Gastroesophageal sphincter (tissue), 4 donors: ENCODE data around the gene NFATC3. TPM values are rescaled to one million over a fixed set of nuclear protein-coding genes. Genes with fewer than 3 reads are reported as not detected.

ENCODE experiments used
- ATAC-seq: fragments of 150-250 bp; one replicate; pipeline ENCODE4 v1.9.1; 2016; ENCODE audit warnings: mild to moderate bottlenecking, moderate library complexity
- H3K27ac ChIP-seq, 4 donors: fragments of 200-600 bp; sonication (generic) in 3 of 4; 1 replicate in 3 of 4; 2 replicates in 1 of 4; pipeline ENCODE4 v1.5.1; 2016 to 2019
- H3K27me3 ChIP-seq: fragments of 200-600 bp; sonication (generic); one replicate; pipeline ENCODE4 v1.5.1; 2019
- H3K36me3 ChIP-seq, 2 donors: fragments of 200-600 bp; sonication (generic); one replicate each; pipeline ENCODE4 v1.5.1; 2019; ENCODE audit warnings: control low read depth in 1 of 2
- H3K4me1 ChIP-seq, 3 donors: fragments of 200-600 bp; sonication (generic); 1 replicate in 2 of 3; 2 replicates in 1 of 3; pipeline ENCODE4 v1.5.1; 2016 to 2019; ENCODE audit warnings: control low read depth in 2 of 3
- H3K4me3 ChIP-seq, 2 donors: fragments of 200-600 bp; sonication (generic); one replicate each; pipeline ENCODE4 v1.5.1; 2019; ENCODE audit warnings: mild to moderate bottlenecking in 1 of 2, moderate library complexity in 1 of 2
- H3K9me3 ChIP-seq, 3 donors: fragments of 200-600 bp; sonication (generic); one replicate each; pipeline ENCODE4 v1.5.1; 2017 to 2019; ENCODE audit warnings: control low read depth in 2 of 3
- EP300 ChIP-seq: sonication (generic); formaldehyde crosslinking; IDR thresholded peaks from one replicate; pipeline ENCODE4 v1.6.1; 2017; ENCODE audit warnings: antibody characterized with exemption, mild to moderate bottlenecking
- POLR2A ChIP-seq, 2 donors: fragments of 450-650 bp; IDR thresholded peaks; one replicate each; pipeline ENCODE4 v1.6.1; 2017; ENCODE audit warnings: antibody characterized with exemption in 2 of 2, mild to moderate bottlenecking in 2 of 2, moderate library complexity in 1 of 2
- POLR2AphosphoS5 ChIP-seq: sonication (generic); formaldehyde crosslinking; IDR thresholded peaks from one replicate; pipeline ENCODE4 v1.6.1; 2017; ENCODE audit warnings: antibody characterized with exemption
- WGBS, 2 donors: methylation state at CpG; one replicate each; pipeline ENCODE4 v1.1.5; 2018; ENCODE audit warnings: low coverage in 1 of 2; 5-methylcytosine and 5-hydroxymethylcytosine counted together
- total RNA-seq, 4 donors: library from RNA; depleted of rRNA; stranded (reverse); fragments of >200 nt; gene quantifications; one replicate each; pipeline ENCODE4 v1.1.0, GENCODE V29; 2016
- TF ChIP-seq, protein P1 (sequence below), 4 experiments: fragments of 200-600 bp in 2 of 4; fragments of 450-650 bp in 2 of 4; sonication (generic) in 1 of 4; IDR thresholded peaks; one replicate each; pipeline ENCODE4 v1.5.1; 2017 to 2019; ENCODE audit warnings: antibody characterized with exemption in 4 of 4, mild to moderate bottlenecking in 2 of 4, moderate library complexity in 2 of 4

NFATC3 gene
- total RNA-seq, 4 donors from 2014 or later, result 42.4 to 50.6 (median 49.3) TPM

GRCh38 chr16:68252383-68252782 lies 167.2 kb downstream of the NFATC3 start:
- no peak for ATAC-seq
- Histone ChIP-seq H3K9me3 (no peaks in the 10 kb centered on the region), H3K36me3 (peaks cover 0 to 90% of the 10 kb centered on the region in 2 donors), H3K4me1 (peaks cover 0 to 12% (median 2%) of the 10 kb centered on the region in 3 donors), H3K4me3 (no peak overlapping the region), H3K27me3 (no peaks in the 10 kb centered on the region), H3K27ac (peak overlapping the region in 1 of 4 donors; percentile 29)
- whole genome bisulfite sequencing, 2 donors, result 33 to 100% methylated on average over 1 to 2 of the region's 5 CpGs
- no peak for TF ChIP-seq POLR2AphosphoS5
- TF ChIP-seq POLR2A (IDR thresholded peaks at IDR 0.05), result no peak
- TF ChIP-seq, protein P1, sequence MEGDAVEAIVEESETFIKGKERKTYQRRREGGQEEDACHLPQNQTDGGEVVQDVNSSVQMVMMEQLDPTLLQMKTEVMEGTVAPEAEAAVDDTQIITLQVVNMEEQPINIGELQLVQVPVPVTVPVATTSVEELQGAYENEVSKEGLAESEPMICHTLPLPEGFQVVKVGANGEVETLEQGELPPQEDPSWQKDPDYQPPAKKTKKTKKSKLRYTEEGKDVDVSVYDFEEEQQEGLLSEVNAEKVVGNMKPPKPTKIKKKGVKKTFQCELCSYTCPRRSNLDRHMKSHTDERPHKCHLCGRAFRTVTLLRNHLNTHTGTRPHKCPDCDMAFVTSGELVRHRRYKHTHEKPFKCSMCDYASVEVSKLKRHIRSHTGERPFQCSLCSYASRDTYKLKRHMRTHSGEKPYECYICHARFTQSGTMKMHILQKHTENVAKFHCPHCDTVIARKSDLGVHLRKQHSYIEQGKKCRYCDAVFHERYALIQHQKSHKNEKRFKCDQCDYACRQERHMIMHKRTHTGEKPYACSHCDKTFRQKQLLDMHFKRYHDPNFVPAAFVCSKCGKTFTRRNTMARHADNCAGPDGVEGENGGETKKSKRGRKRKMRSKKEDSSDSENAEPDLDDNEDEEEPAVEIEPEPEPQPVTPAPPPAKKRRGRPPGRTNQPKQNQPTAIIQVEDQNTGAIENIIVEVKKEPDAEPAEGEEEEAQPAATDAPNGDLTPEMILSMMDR (IDR thresholded peaks at IDR 0.05), result no peak
- TF ChIP-seq EP300, result no peak

DNA sequence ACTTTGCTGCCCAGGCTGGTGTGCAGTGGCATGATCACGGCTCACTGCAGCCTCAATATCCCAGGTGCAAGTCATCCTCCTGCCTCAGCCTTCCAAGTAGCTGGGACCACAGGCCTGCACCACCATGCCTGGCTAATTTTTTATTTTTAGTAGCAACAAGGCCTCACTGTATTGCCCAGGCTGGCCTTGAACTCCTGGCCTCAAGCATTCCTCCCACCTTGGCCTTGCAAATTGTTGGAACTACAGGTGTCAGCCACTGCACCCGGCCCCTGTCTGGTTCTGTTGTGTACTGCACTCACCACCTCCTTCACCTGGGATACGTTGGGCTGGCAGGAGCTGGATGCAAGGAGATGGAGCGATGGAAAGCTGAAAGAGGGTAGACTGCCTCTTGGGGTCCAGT lies 168.6 kb downstream of the NFATC3 start:
- H3K27me3 ChIP-seq, result no peaks in the 10 kb centered on the region
- no peak overlapping the region for H3K4me3 ChIP-seq
- no peaks in the 10 kb centered on the region for H3K9me3 ChIP-seq
- TF ChIP-seq POLR2A (IDR thresholded peaks at IDR 0.05) (no peak), EP300 (no peak), POLR2AphosphoS5 (no peak)
- TF ChIP-seq, protein P1 (IDR thresholded peaks at IDR 0.05), result no peak
- peaks cover 0 to 10% (median 0%) of the 10 kb centered on the region in 3 donors for H3K4me1 ChIP-seq
- H3K36me3 ChIP-seq, result peaks cover 0 to 99% of the 10 kb centered on the region in 2 donors
- no peak overlapping the region for H3K27ac ChIP-seq
- ATAC-seq, result no peak
- WGBS, 2 donors, result 80% methylated on average over 1 of the region's 4 CpGs; no CpG with 5 or more reads in 1 of the 2 donors

DNA sequence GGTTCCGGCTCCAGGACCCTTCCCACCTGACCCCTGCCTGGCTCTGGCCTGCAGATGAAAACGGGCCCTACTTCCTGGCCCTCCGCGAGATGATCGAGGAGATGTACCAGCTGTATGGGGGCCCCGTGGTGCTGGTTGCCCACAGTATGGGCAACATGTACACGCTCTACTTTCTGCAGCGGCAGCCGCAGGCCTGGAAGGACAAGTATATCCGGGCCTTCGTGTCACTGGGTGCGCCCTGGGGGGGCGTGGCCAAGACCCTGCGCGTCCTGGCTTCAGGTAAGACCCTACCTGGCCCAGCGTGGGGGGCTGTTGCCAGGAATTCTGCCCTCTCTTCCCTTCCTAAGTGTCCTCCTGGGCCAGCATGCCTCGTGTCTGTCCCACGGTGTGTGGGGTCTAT lies 170.5 kb downstream of the NFATC3 start:
- Histone ChIP-seq H3K4me1 (peaks cover 0 to 8% (median 0%) of the 10 kb centered on the region in 3 donors), H3K27ac (no peak overlapping the region), H3K27me3 (no peaks in the 10 kb centered on the region), H3K36me3 (peaks cover 0 to 99% of the 10 kb centered on the region in 2 donors), H3K9me3 (no peaks in the 10 kb centered on the region), H3K4me3 (no peak overlapping the region)
- WGBS, 2 donors, result 93 to 100% methylated on average over 1 to 6 of the region's 18 CpGs
- TF ChIP-seq, protein P1 (IDR thresholded peaks at IDR 0.05), result no peak
- TF ChIP-seq POLR2A (IDR thresholded peaks at IDR 0.05), result no peak
- TF ChIP-seq EP300, result no peak
- no peak for TF ChIP-seq POLR2AphosphoS5
- no peak for ATAC-seq

DNA sequence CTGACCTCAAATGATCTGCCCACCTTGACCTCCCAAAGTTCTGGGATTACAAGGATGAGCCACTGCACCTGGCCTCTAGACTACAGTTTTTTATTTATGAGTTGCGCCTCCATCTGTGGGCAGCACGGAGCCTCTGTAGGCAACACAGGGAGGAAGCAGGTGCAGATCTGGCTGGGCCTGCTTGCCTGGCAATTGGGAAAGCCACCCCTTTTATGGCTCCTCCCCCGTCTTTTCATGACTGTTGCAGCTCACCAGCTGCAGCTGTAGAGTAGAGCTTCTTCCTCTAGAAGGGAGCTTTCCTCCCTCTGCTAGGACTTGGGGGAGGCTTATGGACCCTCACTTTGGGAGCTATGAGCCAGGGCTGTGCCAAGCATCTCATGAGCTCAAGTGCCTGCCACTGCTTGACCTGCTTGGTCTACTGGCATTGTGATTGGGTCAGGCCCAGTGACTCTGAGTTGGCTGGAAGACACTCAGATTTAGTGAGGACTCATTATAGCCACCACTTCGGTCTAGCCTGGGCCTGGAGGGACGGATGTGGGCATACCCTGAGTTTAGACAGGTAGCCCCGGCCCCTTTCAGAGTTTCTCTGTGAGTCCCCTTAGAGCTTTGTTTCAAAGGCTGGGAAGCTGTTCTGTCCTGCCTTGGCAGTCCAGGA lies 172.2 kb downstream of the NFATC3 start:
- Histone ChIP-seq H3K27ac (peak overlapping the region in 3 of 4 donors; percentile 48 to 70 (median 62)), H3K36me3 (peaks cover 0 to 87% of the 10 kb centered on the region in 2 donors), H3K4me1 (peaks cover 0 to 17% (median 0%) of the 10 kb centered on the region in 3 donors), H3K9me3 (no peaks in the 10 kb centered on the region), H3K27me3 (no peaks in the 10 kb centered on the region), H3K4me3 (no peak overlapping the region)
- no peak for TF ChIP-seq POLR2A (IDR thresholded peaks at IDR 0.05)
- no peak for TF ChIP-seq EP300
- TF ChIP-seq, protein P1 (IDR thresholded peaks at IDR 0.05), result no peak
- TF ChIP-seq POLR2AphosphoS5, result no peak
- ATAC-seq, result no peak
- WGBS, 2 donors, result 40 to 74% methylated on average over 1 to 5 of the region's 6 CpGs
